Liver (tissue), 9 donors: ENCODE results near the gene UBA7. TPM values are rescaled to one million over a fixed set of nuclear protein-coding genes. Genes with fewer than 3 reads are reported as not detected.

Experiments used
- DNase-seq: peaks from one replicate; pipeline ENCODE4 v3.0.0-alpha.2; 2017; ENCODE audit warnings: low spot score
- H3K27ac ChIP-seq, 2 donors: one replicate each; pipeline ENCODE4 v1.7.0; 2013; ENCODE audit warnings: inconsistent platforms in 2 of 2, low read length in 2 of 2, control low read depth in 1 of 2, low read depth in 1 of 2, mild to moderate bottlenecking in 1 of 2
- H3K27me3 ChIP-seq, 4 donors: one replicate each; pipeline versions ENCODE4 v1.6.1 to v1.7.0; 2013; ENCODE audit warnings: low read length in 3 of 4, inconsistent platforms in 1 of 4, mild to moderate bottlenecking in 1 of 4, moderate library complexity in 1 of 4; ENCODE audit not compliant: control insufficient read depth in 4 of 4, insufficient read depth in 4 of 4
- H3K36me3 ChIP-seq, 4 donors: one replicate each; pipeline versions ENCODE4 v1.6.1 to v1.7.0; 2013; ENCODE audit warnings: low read length in 3 of 4, mild to moderate bottlenecking in 3 of 4, low read depth in 1 of 4, moderate library complexity in 1 of 4; ENCODE audit not compliant: control insufficient read depth in 4 of 4, insufficient read depth in 3 of 4
- H3K4me1 ChIP-seq, 4 donors: one replicate each; pipeline versions ENCODE4 v1.6.1 to v1.7.0; 2013; ENCODE audit warnings: low read length in 3 of 4, mild to moderate bottlenecking in 3 of 4, moderate library complexity in 1 of 4; ENCODE audit not compliant: control insufficient read depth in 4 of 4, insufficient read depth in 4 of 4
- H3K4me3 ChIP-seq, 3 donors: one replicate each; pipeline versions ENCODE4 v1.6.1 to v1.7.0; 2013; ENCODE audit warnings: low read length in 3 of 3, control low read depth in 1 of 3, low read depth in 1 of 3, mild to moderate bottlenecking in 1 of 3
- H3K9ac ChIP-seq, 2 donors: one replicate each; pipeline ENCODE4 v1.7.0; 2013; ENCODE audit warnings: low read length in 2 of 2, mild to moderate bottlenecking in 2 of 2, moderate library complexity in 2 of 2, control low read depth in 1 of 2, low read depth in 1 of 2
- H3K9me3 ChIP-seq, 4 donors: one replicate each; pipeline versions ENCODE4 v1.6.1 to v1.7.0; 2013; ENCODE audit warnings: low read length in 3 of 4; ENCODE audit not compliant: control insufficient read depth in 4 of 4
- CTCF ChIP-seq: fragments of 150-350 bp; IDR thresholded peaks from 2 replicates; pipeline ENCODE4 v1.5.1; 2017; ENCODE audit warnings: improper control_type of control experiment, low read depth, low read length; ENCODE audit not compliant: missing input control
- EGR1 ChIP-seq, 2 donors: IDR thresholded peaks; 2 replicates each; pipeline ENCODE4 v1.6.1; 2016 to 2018; ENCODE audit warnings: antibody characterized with exemption in 2 of 2, low read depth in 2 of 2
- FOXA2 ChIP-seq: IDR thresholded peaks from 2 replicates; pipeline ENCODE4 v1.6.1; 2016; ENCODE audit warnings: antibody characterized with exemption
- GABPA ChIP-seq, 2 donors: IDR thresholded peaks in 1 of 2; conservative IDR thresholded peaks in 1 of 2; 2 replicates each; pipeline ENCODE4 v1.6.1; 2016; ENCODE audit warnings: antibody characterized with exemption in 2 of 2, mild to moderate bottlenecking in 1 of 2, moderate library complexity in 1 of 2
- HNF4A ChIP-seq, 2 donors: conservative IDR thresholded peaks; 2 replicates each; pipeline ENCODE4 v1.6.1; 2016; ENCODE audit warnings: antibody characterized with exemption in 2 of 2, mild to moderate bottlenecking in 2 of 2
- HNF4G ChIP-seq: IDR thresholded peaks from 2 replicates; pipeline ENCODE4 v1.6.1; 2016; ENCODE audit warnings: antibody characterized with exemption
- JUND ChIP-seq, 2 donors: IDR thresholded peaks; 2 replicates each; pipeline ENCODE4 v1.6.1; 2016; ENCODE audit warnings: antibody characterized with exemption in 2 of 2
- RAD21 ChIP-seq, 2 donors: IDR thresholded peaks; 2 replicates each; pipeline ENCODE4 v1.6.1; 2016; ENCODE audit warnings: antibody characterized with exemption in 2 of 2, mild to moderate bottlenecking in 2 of 2
- RXRA ChIP-seq, 2 donors: IDR thresholded peaks; 2 replicates each; pipeline ENCODE4 v1.6.1; 2017 to 2018; ENCODE audit warnings: antibody characterized with exemption in 2 of 2, mild to moderate bottlenecking in 1 of 2
- SP1 ChIP-seq: IDR thresholded peaks from 2 replicates; pipeline ENCODE4 v1.6.1; 2018; ENCODE audit warnings: antibody characterized with exemption, mild to moderate bottlenecking
- TAF1 ChIP-seq: conservative IDR thresholded peaks from 2 replicates; pipeline ENCODE4 v1.6.1; 2016; ENCODE audit warnings: antibody characterized with exemption, mild to moderate bottlenecking
- YY1 ChIP-seq: IDR thresholded peaks from 2 replicates; pipeline ENCODE4 v1.6.1; 2016; ENCODE audit warnings: antibody characterized with exemption, mild to moderate bottlenecking
- WGBS: extraction: QIAGEN DNeasy Blood & Tissue Kit; methylation state at CpG from one replicate; pipeline ENCODE4 v1.1.7; 2013; 5-methylcytosine and 5-hydroxymethylcytosine counted together
- polyA plus RNA-seq, 2 donors: library from polyadenylated mRNA; stranded (reverse) in 1 of 2; unstranded in 1 of 2; fragments of 200-250 nt in 1 of 2; fragments of >200 nt in 1 of 2; fragmentation: Nextera tagmentation in 1 of 2; extraction: Ambion mirVana in 1 of 2; gene quantifications; one replicate each; pipeline versions ENCODE4 v1.2.1 to v1.2.3, GENCODE V29; 2013 to 2015
- total RNA-seq, 2 donors: library from RNA; depleted of rRNA; stranded (reverse); fragments of >200 nt; gene quantifications; one replicate each; pipeline ENCODE4 v1.2.3, GENCODE V29; 2014
- TF ChIP-seq, protein P1 (sequence below): IDR thresholded peaks from 2 replicates; pipeline ENCODE4 v1.6.1; 2016; ENCODE audit warnings: antibody characterized with exemption, mild to moderate bottlenecking
- TF ChIP-seq, protein P2 (sequence below): IDR thresholded peaks from 2 replicates; pipeline ENCODE4 v1.6.1; 2016; ENCODE audit warnings: antibody characterized with exemption
- TF ChIP-seq, protein P3 (sequence below): IDR thresholded peaks from 2 replicates; pipeline ENCODE4 v1.6.1; 2016; ENCODE audit warnings: antibody characterized with exemption
- TF ChIP-seq, protein P4 (sequence below): IDR thresholded peaks from 2 replicates; pipeline ENCODE4 v1.6.1; 2016; ENCODE audit warnings: antibody characterized with exemption
- donor health status: healthy.
- donor health status: healthy.
- donor health status: healthy.
- donor health status: healthy.
- donor health status: healthy.

The UBA7 gene
- total and polyA plus RNA-seq, 4 donors: 14.6 to 29.5 (median 15.2) TPM

- TF ChIP-seq YY1: no peak
- no peak for TF ChIP-seq JUND (IDR thresholded peaks at IDR 0.05)
- TF ChIP-seq, protein P1, sequence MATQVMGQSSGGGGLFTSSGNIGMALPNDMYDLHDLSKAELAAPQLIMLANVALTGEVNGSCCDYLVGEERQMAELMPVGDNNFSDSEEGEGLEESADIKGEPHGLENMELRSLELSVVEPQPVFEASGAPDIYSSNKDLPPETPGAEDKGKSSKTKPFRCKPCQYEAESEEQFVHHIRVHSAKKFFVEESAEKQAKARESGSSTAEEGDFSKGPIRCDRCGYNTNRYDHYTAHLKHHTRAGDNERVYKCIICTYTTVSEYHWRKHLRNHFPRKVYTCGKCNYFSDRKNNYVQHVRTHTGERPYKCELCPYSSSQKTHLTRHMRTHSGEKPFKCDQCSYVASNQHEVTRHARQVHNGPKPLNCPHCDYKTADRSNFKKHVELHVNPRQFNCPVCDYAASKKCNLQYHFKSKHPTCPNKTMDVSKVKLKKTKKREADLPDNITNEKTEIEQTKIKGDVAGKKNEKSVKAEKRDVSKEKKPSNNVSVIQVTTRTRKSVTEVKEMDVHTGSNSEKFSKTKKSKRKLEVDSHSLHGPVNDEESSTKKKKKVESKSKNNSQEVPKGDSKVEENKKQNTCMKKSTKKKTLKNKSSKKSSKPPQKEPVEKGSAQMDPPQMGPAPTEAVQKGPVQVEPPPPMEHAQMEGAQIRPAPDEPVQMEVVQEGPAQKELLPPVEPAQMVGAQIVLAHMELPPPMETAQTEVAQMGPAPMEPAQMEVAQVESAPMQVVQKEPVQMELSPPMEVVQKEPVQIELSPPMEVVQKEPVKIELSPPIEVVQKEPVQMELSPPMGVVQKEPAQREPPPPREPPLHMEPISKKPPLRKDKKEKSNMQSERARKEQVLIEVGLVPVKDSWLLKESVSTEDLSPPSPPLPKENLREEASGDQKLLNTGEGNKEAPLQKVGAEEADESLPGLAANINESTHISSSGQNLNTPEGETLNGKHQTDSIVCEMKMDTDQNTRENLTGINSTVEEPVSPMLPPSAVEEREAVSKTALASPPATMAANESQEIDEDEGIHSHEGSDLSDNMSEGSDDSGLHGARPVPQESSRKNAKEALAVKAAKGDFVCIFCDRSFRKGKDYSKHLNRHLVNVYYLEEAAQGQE: no peak
- TF ChIP-seq, protein P2, sequence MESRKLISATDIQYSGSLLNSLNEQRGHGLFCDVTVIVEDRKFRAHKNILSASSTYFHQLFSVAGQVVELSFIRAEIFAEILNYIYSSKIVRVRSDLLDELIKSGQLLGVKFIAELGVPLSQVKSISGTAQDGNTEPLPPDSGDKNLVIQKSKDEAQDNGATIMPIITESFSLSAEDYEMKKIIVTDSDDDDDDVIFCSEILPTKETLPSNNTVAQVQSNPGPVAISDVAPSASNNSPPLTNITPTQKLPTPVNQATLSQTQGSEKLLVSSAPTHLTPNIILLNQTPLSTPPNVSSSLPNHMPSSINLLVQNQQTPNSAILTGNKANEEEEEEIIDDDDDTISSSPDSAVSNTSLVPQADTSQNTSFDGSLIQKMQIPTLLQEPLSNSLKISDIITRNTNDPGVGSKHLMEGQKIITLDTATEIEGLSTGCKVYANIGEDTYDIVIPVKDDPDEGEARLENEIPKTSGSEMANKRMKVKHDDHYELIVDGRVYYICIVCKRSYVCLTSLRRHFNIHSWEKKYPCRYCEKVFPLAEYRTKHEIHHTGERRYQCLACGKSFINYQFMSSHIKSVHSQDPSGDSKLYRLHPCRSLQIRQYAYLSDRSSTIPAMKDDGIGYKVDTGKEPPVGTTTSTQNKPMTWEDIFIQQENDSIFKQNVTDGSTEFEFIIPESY: no peak
- TF ChIP-seq FOXA2: no peak
- TF ChIP-seq, protein P3, sequence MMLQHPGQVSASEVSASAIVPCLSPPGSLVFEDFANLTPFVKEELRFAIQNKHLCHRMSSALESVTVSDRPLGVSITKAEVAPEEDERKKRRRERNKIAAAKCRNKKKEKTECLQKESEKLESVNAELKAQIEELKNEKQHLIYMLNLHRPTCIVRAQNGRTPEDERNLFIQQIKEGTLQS: no peak
- no peak for TF ChIP-seq RAD21 (IDR thresholded peaks at IDR 0.05)
- TF ChIP-seq EGR1 (IDR thresholded peaks at IDR 0.05; ENCODE audit: low read depth in 2 of 2): no peak
- TF ChIP-seq RXRA (IDR thresholded peaks at IDR 0.05): no peak
- TF ChIP-seq CTCF: no peak
- TF ChIP-seq, protein P4, sequence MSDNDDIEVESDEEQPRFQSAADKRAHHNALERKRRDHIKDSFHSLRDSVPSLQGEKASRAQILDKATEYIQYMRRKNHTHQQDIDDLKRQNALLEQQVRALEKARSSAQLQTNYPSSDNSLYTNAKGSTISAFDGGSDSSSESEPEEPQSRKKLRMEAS: no peak
- TF ChIP-seq HNF4G: no peak
- TF ChIP-seq GABPA (IDR thresholded peaks at IDR 0.05 in 1 of 2, conservative IDR thresholded peaks at IDR 0.05 in 1 of 2): no peak
- no peak for TF ChIP-seq SP1
- no peak for TF ChIP-seq TAF1
- H3K9me3 ChIP-seq: no peaks in the 10 kb centered on the region
- no peak overlapping the region for H3K27ac ChIP-seq
- H3K27me3 ChIP-seq: no peaks in the 10 kb centered on the region
- H3K36me3 ChIP-seq: peaks cover 0 to 2% (median under 1%) of the 10 kb centered on the region in 4 donors
- WGBS: 90% methylated on average over 3 of the region's 3 CpGs
- no peak overlapping the region for H3K9ac ChIP-seq
- no peaks in the 10 kb centered on the region for H3K4me1 ChIP-seq
- H3K4me3 ChIP-seq: no peak overlapping the region
- DNase-seq: no peak
These were observed 52.1 kb downstream of the UBA7 start for GRCh38 chr3:49761661-49762060.

DNA sequence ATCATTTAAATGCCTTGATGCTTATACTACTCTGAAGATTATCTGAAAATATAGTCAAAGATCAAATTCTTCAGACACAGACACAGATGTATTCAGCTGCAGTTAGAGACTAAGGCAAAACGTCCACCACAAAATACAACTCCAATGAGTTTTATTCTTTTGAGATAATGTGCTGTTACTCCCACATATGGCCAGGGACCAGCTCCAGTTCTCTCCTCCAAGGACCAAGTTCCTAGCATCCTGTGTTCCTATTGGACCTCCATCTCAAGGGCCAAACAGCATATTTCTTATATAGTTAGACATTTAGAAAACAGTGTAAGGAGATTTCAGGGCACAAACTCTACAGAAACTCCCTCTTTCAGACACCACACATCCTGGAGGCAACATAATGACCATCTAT is 54.5 kb downstream of the UBA7 start:
- WGBS: 59% methylated on average over 1 of the region's 1 CpG
- Histone ChIP-seq H3K9me3 (no peaks in the 10 kb centered on the region), H3K27me3 (no peaks in the 10 kb centered on the region), H3K4me3 (no peak overlapping the region), H3K9ac (no peak overlapping the region), H3K27ac (no peak overlapping the region), H3K36me3 (peaks cover 0 to 2% (median 0%) of the 10 kb centered on the region in 4 donors), H3K4me1 (no peaks in the 10 kb centered on the region)
- no peak for DNase-seq
- TF ChIP-seq, protein P4: no peak
- TF ChIP-seq, protein P2: no peak
- TF ChIP-seq EGR1 (IDR thresholded peaks at IDR 0.05; ENCODE audit: low read depth in 2 of 2): no peak
- no peak for TF ChIP-seq RAD21 (IDR thresholded peaks at IDR 0.05)
- no peak for TF ChIP-seq GABPA (IDR thresholded peaks at IDR 0.05 in 1 of 2, conservative IDR thresholded peaks at IDR 0.05 in 1 of 2)
- no peak for TF ChIP-seq SP1
- TF ChIP-seq HNF4A (conservative IDR thresholded peaks at IDR 0.05): no peak
- TF ChIP-seq, protein P3: no peak
- TF ChIP-seq, protein P1: no peak
- TF ChIP-seq JUND (IDR thresholded peaks at IDR 0.05): no peak
